Mesenchymal stem cell (in vitro differentiated cells and primary cell): ENCODE results near the gene FBXW11.
A peak's percentile ranks its signal among the peaks of the same experiment; 100 is the strongest.

Source experiments
- DNase-seq: peaks from one replicate; pipeline ENCODE4 v3.0.0-alpha.2; 2013
- H2AFZ ChIP-seq: one replicate; pipeline ENCODE4 v1.6.1; 2013; ENCODE audit warnings: low read depth, mild to moderate bottlenecking, control low read depth, inconsistent platforms, low read length, moderate library complexity
- H2AK5ac ChIP-seq: 2 replicates; pipeline ENCODE4 v1.6.1; 2013; ENCODE audit warnings: low read length, moderate library complexity, mild to moderate bottlenecking, inconsistent platforms; ENCODE audit not compliant: severe bottlenecking
- H2BK120ac ChIP-seq: one replicate; pipeline ENCODE4 v1.6.1; 2013; ENCODE audit warnings: low read depth, mild to moderate bottlenecking, inconsistent platforms, low read length, moderate library complexity
- H2BK12ac ChIP-seq, 2 experiments: one replicate each; pipeline ENCODE4 v1.6.1; 2013; ENCODE audit warnings: inconsistent platforms in 2 of 2, low read length in 2 of 2, mild to moderate bottlenecking in 2 of 2, moderate library complexity in 2 of 2, control low read depth in 1 of 2
- H2BK15ac ChIP-seq: one replicate; pipeline ENCODE4 v1.6.1; 2013; ENCODE audit warnings: mild to moderate bottlenecking, low read depth, inconsistent platforms; ENCODE audit not compliant: poor library complexity, severe bottlenecking
- H2BK5ac ChIP-seq: 2 replicates; pipeline ENCODE4 v1.6.1; 2013; ENCODE audit warnings: low read depth, mild to moderate bottlenecking, low read length, control low read depth, inconsistent platforms; ENCODE audit not compliant: poor library complexity, severe bottlenecking
- H3K14ac ChIP-seq, 2 experiments: one replicate each; pipeline ENCODE4 v1.6.1; 2013; ENCODE audit warnings: inconsistent platforms in 2 of 2, low read length in 2 of 2, control low read depth in 1 of 2, mild to moderate bottlenecking in 1 of 2, moderate library complexity in 1 of 2
- H3K18ac ChIP-seq, 2 experiments: one replicate each; pipeline ENCODE4 v1.6.1; 2013; ENCODE audit warnings: inconsistent platforms in 2 of 2, low read length in 2 of 2, control low read depth in 1 of 2, low read depth in 1 of 2, mild to moderate bottlenecking in 1 of 2
- H3K23ac ChIP-seq, 2 experiments: one replicate each; pipeline ENCODE4 v1.6.1; 2013; ENCODE audit warnings: inconsistent platforms in 2 of 2, low read length in 2 of 2, mild to moderate bottlenecking in 2 of 2, moderate library complexity in 2 of 2, control low read depth in 1 of 2
- H3K27ac ChIP-seq: 2 replicates; pipeline ENCODE4 v1.5.1; 2013; ENCODE audit warnings: mild to moderate bottlenecking, moderate library complexity, low read length, control low read depth, inconsistent platforms; ENCODE audit not compliant: poor library complexity, severe bottlenecking
- H3K27me3 ChIP-seq, 2 experiments: 2 replicates each; pipeline versions ENCODE4 v1.6.1 to v1.7.0; 2013; ENCODE audit warnings: low read length in 2 of 2, mild to moderate bottlenecking in 2 of 2, moderate library complexity in 2 of 2, control low read depth in 1 of 2, inconsistent platforms in 1 of 2; ENCODE audit not compliant: control insufficient read depth in 1 of 2, insufficient read depth in 1 of 2
- H3K36me3 ChIP-seq, 2 experiments: 2 replicates each; pipeline versions ENCODE4 v1.6.1 to v1.7.0; 2013; ENCODE audit warnings: low read length in 2 of 2, control low read depth in 1 of 2, inconsistent platforms in 1 of 2, low read depth in 1 of 2, mild to moderate bottlenecking in 1 of 2; ENCODE audit not compliant: insufficient read depth in 2 of 2, control insufficient read depth in 1 of 2
- H3K4ac ChIP-seq, 2 experiments: one replicate each; pipeline ENCODE4 v1.6.1; 2013; ENCODE audit warnings: inconsistent platforms in 2 of 2, low read length in 2 of 2, mild to moderate bottlenecking in 2 of 2, moderate library complexity in 2 of 2, control low read depth in 1 of 2, low read depth in 1 of 2
- H3K4me1 ChIP-seq: 2 replicates; pipeline ENCODE4 v1.6.1; 2013; ENCODE audit warnings: low read depth, low read length, control low read depth; ENCODE audit not compliant: control insufficient read depth, insufficient read depth
- H3K4me2 ChIP-seq: 2 replicates; pipeline ENCODE4 v1.6.1; 2013; ENCODE audit warnings: low read length, mild to moderate bottlenecking, inconsistent platforms; ENCODE audit not compliant: poor library complexity, severe bottlenecking
- H3K4me3 ChIP-seq, 2 experiments: 2 replicates each; pipeline versions ENCODE4 v1.5.1 to v1.7.0; 2013; ENCODE audit warnings: low read length in 2 of 2, mild to moderate bottlenecking in 2 of 2, control low read depth in 1 of 2, low read depth in 1 of 2; ENCODE audit not compliant: insufficient read depth in 1 of 2
- H3K79me1 ChIP-seq: replicated peaks from 2 replicates; pipeline ENCODE4 v1.6.1; 2013; ENCODE audit warnings: mild to moderate bottlenecking, control low read depth, low read length, inconsistent platforms; ENCODE audit not compliant: poor library complexity, severe bottlenecking
- H3K9ac ChIP-seq: 2 replicates; pipeline ENCODE4 v1.7.0; 2013; ENCODE audit warnings: mild to moderate bottlenecking, low read length, moderate library complexity
- H3K9me3 ChIP-seq: 2 replicates; pipeline ENCODE4 v1.7.0; 2013; ENCODE audit warnings: mild to moderate bottlenecking, low read length; ENCODE audit not compliant: control insufficient read depth
- H4K8ac ChIP-seq: one replicate; pipeline ENCODE4 v1.6.1; 2013; ENCODE audit warnings: inconsistent platforms, mild to moderate bottlenecking, low read length, moderate library complexity
- H4K91ac ChIP-seq: one replicate; pipeline ENCODE4 v1.6.1; 2013; ENCODE audit warnings: mild to moderate bottlenecking, low read length, inconsistent platforms
- WGBS: methylation state at CpG from one replicate; pipeline ENCODE4 v1.1.7; 2013; ENCODE audit warnings: mixed read lengths; 5-methylcytosine and 5-hydroxymethylcytosine counted together

FBXW11 gene

DNA sequence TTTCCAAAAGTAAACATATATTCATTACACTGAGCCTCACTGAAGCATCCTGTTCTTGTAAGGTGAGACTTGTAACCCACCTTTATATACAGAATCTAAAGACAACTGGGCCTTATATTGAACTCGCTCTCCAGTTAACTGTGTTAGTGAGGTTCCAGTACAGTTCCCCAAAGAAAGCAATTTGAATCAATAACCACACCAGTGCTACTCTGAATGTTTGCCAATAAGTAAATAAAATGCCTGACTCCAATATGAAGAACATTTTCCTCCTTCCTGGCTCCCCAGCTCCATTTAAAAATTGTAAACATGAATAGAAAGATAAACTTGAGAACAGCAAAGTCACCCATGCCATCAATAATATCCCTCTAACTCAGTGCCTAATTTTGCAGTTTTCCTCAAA is 50.1 kb downstream of the FBXW11 start:
- Histone ChIP-seq H3K79me1 (peaks cover 10% of the 10 kb centered on the region), H2BK5ac (no peak overlapping the region), H3K4me1 (peaks cover 7% of the 10 kb centered on the region), H2BK12ac (no peak overlapping the region), H4K8ac (no peak overlapping the region), H3K4me3 (no peak overlapping the region), H3K27me3 (no peaks in the 10 kb centered on the region), H2BK15ac (no peak overlapping the region), H3K23ac (no peak overlapping the region), H3K27ac (no peak overlapping the region), H3K4ac (no peak overlapping the region), H3K14ac (no peak overlapping the region), H2AK5ac (no peak overlapping the region), H2BK120ac (no peak overlapping the region), H3K9ac (no peak overlapping the region), H3K4me2 (no peak overlapping the region), H3K9me3 (no peaks in the 10 kb centered on the region), H3K18ac (no peak overlapping the region), H2AFZ (no peak overlapping the region), H4K91ac (no peak overlapping the region), H3K36me3 (peaks cover 4 to 5% of the 10 kb centered on the region in 2 experiments)
- WGBS = 95% methylated on average over 1 of the region's 1 CpG
- DNase-seq = no peak

DNA sequence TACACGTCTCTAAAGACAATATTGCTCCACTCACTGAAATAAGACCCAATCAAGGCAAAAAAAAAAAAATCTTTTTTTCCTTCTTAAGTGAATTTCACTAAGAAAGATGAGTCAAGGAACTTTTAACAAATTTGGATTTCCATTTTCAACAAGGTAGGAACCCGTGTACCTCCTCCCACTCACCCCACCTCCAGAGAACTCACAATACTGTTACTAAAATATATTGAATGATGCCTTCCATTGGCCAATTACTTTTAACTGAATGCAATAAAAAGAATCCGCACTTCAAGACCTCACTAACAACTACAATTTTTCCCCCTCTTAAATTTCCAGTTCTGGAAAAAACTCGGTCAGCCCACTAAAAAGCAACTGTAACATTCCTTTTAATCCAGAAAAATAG is 50.7 kb downstream of the FBXW11 start:
- Histone ChIP-seq H2AK5ac (no peak overlapping the region), H2BK15ac (no peak overlapping the region), H2BK5ac (no peak overlapping the region), H2AFZ (no peak overlapping the region), H3K4me3 (no peak overlapping the region), H3K14ac (no peak overlapping the region), H4K8ac (no peak overlapping the region), H3K23ac (no peak overlapping the region), H3K18ac (no peak overlapping the region), H3K27ac (no peak overlapping the region), H3K27me3 (no peaks in the 10 kb centered on the region), H3K4me1 (peaks cover 7% of the 10 kb centered on the region), H3K9ac (no peak overlapping the region), H2BK120ac (no peak overlapping the region), H4K91ac (no peak overlapping the region), H3K36me3 (peaks cover 4 to 5% of the 10 kb centered on the region in 2 experiments), H3K9me3 (no peaks in the 10 kb centered on the region), H3K4me2 (no peak overlapping the region), H2BK12ac (no peak overlapping the region), H3K4ac (no peak overlapping the region), H3K79me1 (peaks cover 10% of the 10 kb centered on the region)
- WGBS = 97% methylated on average over 4 of the region's 4 CpGs
- DNase-seq = no peak

DNA sequence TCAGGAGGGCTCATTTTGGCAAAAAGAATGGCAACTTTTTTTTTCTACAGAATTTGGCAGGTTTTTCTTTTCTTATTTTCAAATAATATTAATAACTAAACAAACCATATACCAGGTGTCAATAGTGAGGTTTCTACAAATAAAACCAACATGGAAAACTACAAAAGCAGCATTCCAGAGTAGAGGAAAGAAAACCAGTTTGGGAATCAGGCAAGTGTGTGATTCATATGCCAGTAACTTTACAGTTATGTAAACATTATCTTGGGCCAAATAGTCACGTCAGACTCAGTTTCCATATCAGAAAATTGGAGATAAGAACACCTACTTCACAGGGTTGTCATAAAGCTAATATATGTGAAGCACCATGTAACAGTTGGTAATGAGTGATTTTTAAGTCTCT is 51.7 kb downstream of the FBXW11 start:
- Histone ChIP-seq H3K23ac (no peak overlapping the region), H2AK5ac (no peak overlapping the region), H4K8ac (no peak overlapping the region), H3K14ac (no peak overlapping the region), H3K9me3 (no peaks in the 10 kb centered on the region), H3K27me3 (no peaks in the 10 kb centered on the region), H3K79me1 (peaks cover 10% of the 10 kb centered on the region), H3K4me3 (no peak overlapping the region), H2BK12ac (no peak overlapping the region), H2BK15ac (no peak overlapping the region), H3K4me1 (peaks cover 8% of the 10 kb centered on the region), H3K18ac (no peak overlapping the region), H2AFZ (no peak overlapping the region), H3K4ac (no peak overlapping the region), H3K4me2 (no peak overlapping the region), H3K9ac (peak overlapping the region; percentile 17), H3K36me3 (peaks cover 0 to under 1% of the 10 kb centered on the region in 2 experiments), H2BK5ac (no peak overlapping the region), H4K91ac (no peak overlapping the region), H3K27ac (peak overlapping the region; percentile 56), H2BK120ac (no peak overlapping the region)
- DNase-seq = peak; percentile 32
- WGBS = no CpG with 5 or more reads among the region's 1 CpG

DNA sequence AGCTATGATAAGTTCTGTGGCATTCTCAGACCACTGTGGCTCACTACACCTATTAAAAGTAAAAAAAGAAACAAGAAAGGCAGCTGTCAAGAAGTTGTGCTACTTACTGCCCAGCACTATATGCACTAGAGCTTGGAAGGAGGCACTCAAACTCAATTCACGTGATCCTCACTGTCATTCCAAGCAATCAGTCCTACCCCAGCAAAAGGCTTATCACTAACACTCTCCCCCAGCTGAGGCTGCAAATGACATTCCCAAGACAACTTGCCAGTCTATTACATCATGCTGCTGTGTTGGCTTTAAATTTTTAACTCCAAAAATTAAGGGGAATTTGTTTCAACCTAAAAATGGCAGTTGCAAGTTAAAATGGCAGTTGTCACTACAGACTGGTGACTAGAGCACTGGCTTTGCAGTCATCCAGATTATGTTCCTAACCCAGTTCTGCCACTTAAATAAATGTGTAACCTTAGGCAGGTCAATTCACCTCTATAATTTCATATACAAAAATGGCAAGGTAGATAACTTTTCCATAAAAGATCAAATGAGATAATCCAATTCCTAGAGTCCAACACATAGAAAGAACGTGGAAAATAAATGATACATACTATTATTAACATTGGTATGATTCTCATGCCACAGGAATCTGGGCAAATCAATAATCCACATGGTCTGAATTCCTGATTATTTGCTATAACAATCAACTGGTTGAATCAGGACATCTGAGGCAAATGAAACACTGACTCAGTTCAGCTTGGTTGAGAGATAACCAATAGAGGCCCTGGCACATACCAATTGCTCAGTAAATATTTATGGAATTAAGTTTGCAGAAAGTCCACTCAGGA is 52.4 kb downstream of the FBXW11 start:
- Histone ChIP-seq H2BK12ac (no peak overlapping the region), H3K36me3 (no peaks in the 10 kb centered on the region), H3K23ac (no peak overlapping the region), H3K27ac (peak overlapping the region; percentile 75), H3K4me1 (peaks cover 8% of the 10 kb centered on the region), H3K9ac (peak overlapping the region; percentile 17), H2AFZ (no peak overlapping the region), H2AK5ac (no peak overlapping the region), H3K4me2 (no peak overlapping the region), H3K4ac (no peak overlapping the region), H3K18ac (peak overlapping the region in 1 of 2 experiments; percentile 77), H4K91ac (no peak overlapping the region), H3K27me3 (no peaks in the 10 kb centered on the region), H2BK15ac (no peak overlapping the region), H3K4me3 (peak overlapping the region in 1 of 2 experiments; percentile 6), H2BK5ac (no peak overlapping the region), H3K9me3 (no peaks in the 10 kb centered on the region), H3K14ac (no peak overlapping the region), H3K79me1 (peaks cover 7% of the 10 kb centered on the region), H2BK120ac (no peak overlapping the region), H4K8ac (no peak overlapping the region)
- WGBS = 46% methylated on average over 1 of the region's 2 CpGs
- DNase-seq = peak; percentile 42
